K562 (cell line): Measurements from ENCODE around the gene GOT1. TPM values are rescaled to one million over a fixed set of nuclear protein-coding genes. Genes with fewer than 3 reads are reported as not detected.

ENCODE experiments used
- ATAC-seq: fragments of 200-7000 bp; cut with Tn5 transposase; 3 replicates; pipeline ENCODE4 v1.9.1; 2020; ENCODE audit warnings: moderate library complexity
- BruUV-seq: library from RNA; stranded (reverse); fragments of 400-500 nt; replicated peaks from 2 replicates; lab custom pipeline; 2021; lab: Mats Ljungman, UMichigan
- CTCF ChIA-PET: fragments of 300-600 bp; formaldehyde crosslinking; extraction: SDS; loops from one replicate; lab custom pipeline; 2021; ENCODE audit warnings: low intra/inter-chr PET ratio; lab: Yijun Ruan, JAX
- POLR2A ChIA-PET: fragments of 300-600, 350-650 bp; sonication (Branson Sonifier 250); formaldehyde crosslinking; extraction: SDS; loops from one replicate; lab custom pipeline; 2021; ENCODE audit warnings: antibody characterized with exemption, inconsistent platforms; lab: Yijun Ruan, JAX
- DNase-seq, 4 experiments: peaks; one replicate each; pipeline versions ENCODE4 v3.0.0 to v3.0.0-alpha.2; 2011 to 2018; ENCODE audit warnings: low spot score in 3 of 4, mixed read lengths in 3 of 4; ENCODE audit errors: extremely low read depth in 1 of 4
- FAIRE-seq: peaks from 2 replicates; lab custom pipeline; 2011; peaks lifted over from hg19 to GRCh38; lab: Jason Lieb, UNC
- H2AFZ ChIP-seq: 2 replicates; pipeline ENCODE4 v1.6.0; 2011; ENCODE audit warnings: low read depth, low read length, control low read depth, inconsistent platforms
- H3K27ac ChIP-seq: fragments of 200-600 bp; 3 replicates; pipeline ENCODE4 v1.8.0; 2011; ENCODE audit warnings: low read depth, mild to moderate bottlenecking, control low read depth, inconsistent platforms, low read length, moderate library complexity, mixed read lengths; ENCODE audit errors: extremely low read depth
- H3K27me3 ChIP-seq, 2 experiments: fragments of 300-600 bp in 1 of 2; 2 replicates in 1 of 2; 3 replicates in 1 of 2; pipeline versions ENCODE4 v1.6.0 to v1.8.0; 2011; ENCODE audit warnings: inconsistent platforms in 2 of 2, low read length in 2 of 2, mild to moderate bottlenecking in 1 of 2, mixed read lengths in 1 of 2, moderate library complexity in 1 of 2; ENCODE audit not compliant: control insufficient read depth in 2 of 2, insufficient read depth in 2 of 2
- H3K36me3 ChIP-seq: fragments of 300-600 bp; 3 replicates; pipeline ENCODE4 v1.8.0; 2011; ENCODE audit warnings: mild to moderate bottlenecking, low read length, inconsistent platforms; ENCODE audit not compliant: control insufficient read depth, insufficient read depth
- H3K4me1 ChIP-seq, 2 experiments: fragments of 200-600 bp in 1 of 2; replicated peaks in 1 of 2; 2 replicates in 1 of 2; 3 replicates in 1 of 2; pipeline versions ENCODE4 v1.5.1 to v1.8.0; 2011; ENCODE audit warnings: inconsistent platforms in 2 of 2, low read length in 2 of 2, mild to moderate bottlenecking in 1 of 2, mixed read lengths in 1 of 2, moderate library complexity in 1 of 2; ENCODE audit not compliant: control insufficient read depth in 2 of 2, insufficient read depth in 2 of 2
- H3K4me2 ChIP-seq: 2 replicates; pipeline ENCODE4 v1.6.1; 2011; ENCODE audit warnings: low read length, control low read depth, inconsistent platforms, mixed read lengths; ENCODE audit not compliant: insufficient read depth
- H3K4me3 ChIP-seq: fragments of 200-600 bp; sonication (generic), shearing (Covaris generic); 2 replicates; pipeline ENCODE4 v1.5.1; 2016; ENCODE audit warnings: control low read depth, inconsistent platforms
- H3K79me2 ChIP-seq: fragments of 200-600 bp; 3 replicates; pipeline ENCODE4 v1.8.0; 2011; ENCODE audit warnings: low read length, inconsistent platforms; ENCODE audit not compliant: control insufficient read depth, insufficient read depth
- H3K9ac ChIP-seq, 2 experiments: 2 replicates each; pipeline versions ENCODE4 v1.6.0 to v1.6.1; 2011; ENCODE audit warnings: low read depth in 2 of 2, low read length in 2 of 2, control low read depth in 1 of 2, inconsistent platforms in 1 of 2, mild to moderate bottlenecking in 1 of 2, mixed read lengths in 1 of 2; ENCODE audit not compliant: insufficient read depth in 1 of 2
- H3K9me1 ChIP-seq: one replicate; pipeline ENCODE4 v1.6.0; 2011; ENCODE audit warnings: inconsistent platforms, mild to moderate bottlenecking, low read length, moderate library complexity; ENCODE audit not compliant: control insufficient read depth, insufficient read depth
- H3K9me3 ChIP-seq: replicated peaks from 2 replicates; pipeline ENCODE4 v1.5.1; 2011; ENCODE audit warnings: low read depth, low read length, inconsistent platforms; ENCODE audit not compliant: control insufficient read depth, insufficient read depth
- H4K20me1 ChIP-seq: replicated peaks from 2 replicates; pipeline ENCODE4 v1.6.1; 2011; ENCODE audit warnings: low read length, inconsistent platforms, mixed read lengths; ENCODE audit not compliant: control insufficient read depth, insufficient read depth
- HOXB6 ChIP-seq: fragments of 250-450 bp; sonication (Bioruptor Pico); IDR thresholded peaks from 2 replicates; pipeline ENCODE4 v1.5.1; 2022; ENCODE audit warnings: mild to moderate bottlenecking, borderline replicate concordance
- KLF1 ChIP-seq: fragments of 450-650 bp; IDR thresholded peaks from 2 replicates; pipeline ENCODE4 v1.6.1; 2016; ENCODE audit warnings: missing genetic modification characterization, missing compliant biosample characterization
- NUFIP1 ChIP-seq: fragments of 450-650 bp; IDR thresholded peaks from 2 replicates; pipeline ENCODE4 v1.6.1; 2018; ENCODE audit not compliant: partially characterized antibody
- RAD21 ChIP-seq, 2 experiments: fragments of 250-450 bp in 1 of 2; fragments of 450-650 bp in 1 of 2; sonication (Bioruptor Pico) in 1 of 2; formaldehyde crosslinking in 1 of 2; IDR thresholded peaks in 1 of 2; conservative IDR thresholded peaks in 1 of 2; 2 replicates each; pipeline versions ENCODE4 v1.4.0 to v1.8.0; 2020 to 2022; ENCODE audit warnings: mild to moderate bottlenecking in 2 of 2, moderate library complexity in 1 of 2
- SMARCE1 ChIP-seq: fragments of 450-650 bp; IDR thresholded peaks from 2 replicates; pipeline ENCODE4 v1.7.1; 2016; ENCODE audit warnings: mild to moderate bottlenecking
- SPI1 ChIP-seq: IDR thresholded peaks from 2 replicates; pipeline ENCODE4 v1.6.1; 2011; ENCODE audit warnings: low read depth, low read length, control low read depth, borderline replicate concordance
- ZNF12 ChIP-seq: sonication (generic); formaldehyde crosslinking; IDR thresholded peaks from 2 replicates; pipeline ENCODE4 v1.4.0; 2020; ENCODE audit warnings: mild to moderate bottlenecking, missing genetic modification reagents
- WGBS: fragments of 100-300 bp; shearing (Covaris generic); methylation state at CpG from one replicate; pipeline ENCODE4 v1.1.6; 2016; ENCODE audit warnings: low coverage, mixed read lengths; ENCODE audit not compliant: insufficient coverage; ENCODE audit errors: missing lambda C conversion rate; 5-methylcytosine and 5-hydroxymethylcytosine counted together
- in situ Hi-C: fragments of 300-500 bp; cut with MboI; formaldehyde crosslinking; loops from 4 replicates; pipeline ENCODE4 v1.15.0; 2018; ENCODE audit warnings: inconsistent platforms, mixed read lengths
- intact Hi-C: fragments of 100-400 bp; cut with micrococcal nuclease; formaldehyde crosslinking; loops from 2 replicates; pipeline ENCODE4 v1.14.2; 2022
- polyA plus RNA-seq, 8 experiments: library from polyadenylated mRNA; depleted of rRNA in 4 of 8; stranded (reverse) in 5 of 8; unstranded in 3 of 8; fragments of >200 nt; fragmentation: Nextera tagmentation in 2 of 8; fragmentation: Illumina TruSeq in 1 of 8; extraction: Ambion mirVana in 2 of 8; extraction: Trizol in 1 of 8; gene quantifications; 2 replicates each; pipeline versions ENCODE4 v1.2.1 to v1.2.3, GENCODE V29; 2011 to 2014; ENCODE audit warnings: inconsistent platforms in 1 of 8, missing spikeins in 1 of 8
- total RNA-seq, 7 experiments: library from RNA; depleted of rRNA in 6 of 7; stranded (reverse); fragments of >200 nt in 6 of 7; fragmentation: Illumina TruSeq in 2 of 7; extraction: Trizol in 2 of 7; gene quantifications; 2 replicates each; pipeline versions ENCODE4 v1.2.1 to v1.2.3, GENCODE V29; 2011 to 2021; ENCODE audit warnings: low replicate concordance in 1 of 7
- TF ChIP-seq, protein P1 (sequence below): fragments of 250-450 bp; sonication (Bioruptor Pico); IDR thresholded peaks from 2 replicates; pipeline ENCODE4 v1.4.0; 2020; ENCODE audit warnings: borderline replicate concordance
- TF ChIP-seq, protein P2 (sequence below), 3 experiments: IDR thresholded peaks in 2 of 3; conservative IDR thresholded peaks in 1 of 3; 2 replicates each; pipeline ENCODE4 v1.5.1; 2011 to 2012; ENCODE audit warnings: low read length in 3 of 3, mild to moderate bottlenecking in 3 of 3, control low read depth in 2 of 3, improper control_type of control experiment in 1 of 3, inconsistent platforms in 1 of 3, low read depth in 1 of 3, mixed read lengths in 1 of 3, moderate library complexity in 1 of 3; ENCODE audit not compliant: insufficient read depth in 2 of 3

The GOT1 gene
- total and polyA plus RNA-seq, 9 of the 15 experiments (the other 6 are each of a cell fraction or from before 2014, with no cell fraction given) = 55.7 to 166 (median 75.4) TPM

DNA sequence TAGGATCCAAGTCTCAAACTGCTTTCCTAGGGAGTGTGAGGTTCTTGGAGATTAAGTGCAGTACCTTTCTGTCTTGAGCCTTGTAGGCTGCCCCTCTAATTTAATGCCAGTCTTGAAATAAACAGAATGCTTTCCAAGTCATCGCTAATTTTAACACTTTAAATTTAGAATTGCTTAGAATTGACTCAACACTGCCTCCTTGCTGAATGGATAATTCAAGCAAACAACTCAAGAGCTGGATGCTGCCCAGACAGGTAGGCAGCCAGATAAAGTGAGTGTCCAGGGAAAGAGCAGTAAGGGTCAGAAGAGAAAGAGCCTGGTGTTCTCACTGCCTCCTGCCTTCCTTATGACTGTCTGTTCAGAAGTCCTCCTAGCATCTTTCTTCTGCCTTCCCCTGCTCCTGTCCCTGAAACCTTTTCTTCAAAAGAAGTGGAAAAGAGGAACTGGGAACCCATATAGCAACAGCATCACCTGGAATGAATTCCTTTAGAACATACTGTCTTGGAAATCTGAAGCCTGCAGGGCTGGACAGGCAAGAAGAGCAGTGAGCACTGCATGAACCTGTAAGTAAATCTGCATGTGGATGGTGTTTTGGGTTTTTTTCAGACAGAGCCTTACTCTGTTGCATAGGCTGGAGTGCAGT, 3.1 kb upstream of the GOT1 start:
- FAIRE-seq = peak; percentile 54
- Histone ChIP-seq H4K20me1 (peaks cover 5% of the 10 kb centered on the region; the same call in 1 of the 2 replicates), H3K36me3 (peaks cover 5% of the 10 kb centered on the region; the same call in 2 of the 3 replicates), H3K4me3 (no peak overlapping the region), H2AFZ (no peak overlapping the region), H3K27me3 (no peaks in the 10 kb centered on the region), H3K9me3 (no peaks in the 10 kb centered on the region), H3K27ac (no peak overlapping the region), H3K79me2 (peaks cover 50% of the 10 kb centered on the region), H3K4me2 (no peak overlapping the region), H3K9me1 (peaks cover 4% of the 10 kb centered on the region), H3K4me1 (peaks cover 3 to 20% of the 10 kb centered on the region in 2 experiments; a peak in 3 of 5 replicates), H3K9ac (no peak overlapping the region)
- peak in 1 of 4 experiments; percentile 12 for DNase-seq
- intact Hi-C loops (loop anchor here (10.0 kb wide), 1 partner anchor 281 kb away; no protein-coding TSS in a partner anchor), in situ Hi-C loops (loop anchor here (5.0 to 25.0 kb wide), 2 partner anchors 179 to 279 kb away; no protein-coding TSS in a partner anchor)
- BruUV-seq = no TSS peak
- 0% methylated on average over 1 of the region's 1 CpG for WGBS
- POLR2A ChIA-PET = interaction anchor here (1.0 to 1.5 kb wide), 2 partner anchors 8 to 10 kb away, joined by 3 to 5 read pairs; no protein-coding TSS in a partner anchor
- no peak for TF ChIP-seq NUFIP1
- TF ChIP-seq RAD21 (CRISPR knock-in tag; conservative IDR thresholded peaks at IDR 0.05 in 1 of 2, IDR thresholded peaks at IDR 0.05 in 1 of 2) = peak in 1 of 2 experiments; percentile 17; a peak in 1 of 4 replicates
- no peak for TF ChIP-seq ZNF12 (CRISPR knock-in tag)
- TF ChIP-seq, protein P1, sequence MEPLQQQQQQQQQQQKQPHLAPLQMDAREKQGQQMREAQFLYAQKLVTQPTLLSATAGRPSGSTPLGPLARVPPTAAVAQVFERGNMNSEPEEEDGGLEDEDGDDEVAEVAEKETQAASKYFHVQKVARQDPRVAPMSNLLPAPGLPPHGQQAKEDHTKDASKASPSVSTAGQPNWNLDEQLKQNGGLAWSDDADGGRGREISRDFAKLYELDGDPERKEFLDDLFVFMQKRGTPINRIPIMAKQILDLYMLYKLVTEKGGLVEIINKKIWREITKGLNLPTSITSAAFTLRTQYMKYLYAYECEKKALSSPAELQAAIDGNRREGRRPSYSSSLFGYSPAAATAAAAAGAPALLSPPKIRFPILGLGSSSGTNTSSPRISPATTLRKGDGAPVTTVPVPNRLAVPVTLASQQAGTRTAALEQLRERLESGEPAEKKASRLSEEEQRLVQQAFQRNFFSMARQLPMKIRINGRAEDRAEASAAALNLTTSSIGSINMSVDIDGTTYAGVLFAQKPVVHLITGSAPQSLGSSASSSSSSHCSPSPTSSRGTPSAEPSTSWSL (CRISPR knock-in tag) = no peak
- peak; percentile 82 for TF ChIP-seq SPI1
- no peak for TF ChIP-seq HOXB6 (CRISPR knock-in tag)
- no peak for TF ChIP-seq SMARCE1
- TF ChIP-seq, protein P2, sequence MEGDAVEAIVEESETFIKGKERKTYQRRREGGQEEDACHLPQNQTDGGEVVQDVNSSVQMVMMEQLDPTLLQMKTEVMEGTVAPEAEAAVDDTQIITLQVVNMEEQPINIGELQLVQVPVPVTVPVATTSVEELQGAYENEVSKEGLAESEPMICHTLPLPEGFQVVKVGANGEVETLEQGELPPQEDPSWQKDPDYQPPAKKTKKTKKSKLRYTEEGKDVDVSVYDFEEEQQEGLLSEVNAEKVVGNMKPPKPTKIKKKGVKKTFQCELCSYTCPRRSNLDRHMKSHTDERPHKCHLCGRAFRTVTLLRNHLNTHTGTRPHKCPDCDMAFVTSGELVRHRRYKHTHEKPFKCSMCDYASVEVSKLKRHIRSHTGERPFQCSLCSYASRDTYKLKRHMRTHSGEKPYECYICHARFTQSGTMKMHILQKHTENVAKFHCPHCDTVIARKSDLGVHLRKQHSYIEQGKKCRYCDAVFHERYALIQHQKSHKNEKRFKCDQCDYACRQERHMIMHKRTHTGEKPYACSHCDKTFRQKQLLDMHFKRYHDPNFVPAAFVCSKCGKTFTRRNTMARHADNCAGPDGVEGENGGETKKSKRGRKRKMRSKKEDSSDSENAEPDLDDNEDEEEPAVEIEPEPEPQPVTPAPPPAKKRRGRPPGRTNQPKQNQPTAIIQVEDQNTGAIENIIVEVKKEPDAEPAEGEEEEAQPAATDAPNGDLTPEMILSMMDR (IDR thresholded peaks at IDR 0.05 in 2 of 3, conservative IDR thresholded peaks at IDR 0.05 in 1 of 3; ENCODE audit: insufficient read depth in 2 of 3, low read depth in 1 of 3, low read length in 3 of 3) = peak in 2 of 3 experiments; percentile 6 to 23; a peak in 1 of 6 replicates
- TF ChIP-seq KLF1 (tag) = no peak
- CTCF ChIA-PET = no interaction called here
- ATAC-seq = no peak
